IPS-18c (cell line): Measurements from ENCODE around the gene ATG5.

Experiments used
- H3K4me3 ChIP-seq: 2 replicates; pipeline ENCODE4 v1.7.0; 2013; ENCODE audit warnings: low read depth, mild to moderate bottlenecking, low read length, moderate library complexity; ENCODE audit not compliant: insufficient read depth
- H3K9me3 ChIP-seq: one replicate; pipeline ENCODE4 v1.6.1; 2013; ENCODE audit warnings: mild to moderate bottlenecking, low read length, moderate library complexity; ENCODE audit not compliant: control insufficient read depth, insufficient read depth

ATG5 gene

DNA sequence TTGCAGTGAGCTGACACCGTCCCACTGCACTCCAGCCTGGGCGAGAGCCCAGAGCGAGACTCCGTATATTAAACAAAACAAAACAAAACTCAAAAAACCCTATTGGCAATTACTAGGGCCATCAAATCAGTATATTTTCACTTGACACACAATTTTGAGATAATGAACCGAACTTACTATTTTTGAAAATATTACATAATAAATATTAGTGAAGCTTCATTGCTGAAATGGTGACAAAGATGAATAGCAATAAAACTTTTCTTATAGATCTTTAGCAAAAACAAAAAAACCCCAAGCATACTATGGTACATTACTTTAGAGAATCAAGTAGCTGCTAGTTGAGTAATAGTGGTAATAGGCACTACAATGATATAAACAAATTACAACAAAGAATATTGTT lies 113.0 kb downstream of the ATG5 start:
- H3K4me3 ChIP-seq: no peak overlapping the region
- no peaks in the 10 kb centered on the region for H3K9me3 ChIP-seq

DNA sequence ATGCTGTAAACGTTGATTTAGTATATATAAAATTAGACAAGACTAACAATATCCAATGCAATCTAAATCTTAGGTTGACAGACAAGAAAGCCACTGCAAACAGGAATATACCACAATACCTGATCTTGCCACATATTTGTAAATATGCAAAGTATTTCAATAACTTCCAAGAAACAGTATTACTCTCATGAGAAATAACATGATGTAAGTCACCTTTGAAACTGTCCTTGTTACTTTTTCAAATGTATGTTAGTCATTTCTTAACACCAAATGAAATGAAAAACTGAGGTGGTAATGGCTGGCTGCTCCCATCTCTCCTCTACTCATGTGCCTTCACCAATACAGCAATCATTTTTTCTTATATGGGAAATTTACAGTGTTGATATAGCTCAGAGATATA lies 118.7 kb downstream of the ATG5 start:
- Histone ChIP-seq H3K9me3 (no peaks in the 10 kb centered on the region), H3K4me3 (no peak overlapping the region)

DNA sequence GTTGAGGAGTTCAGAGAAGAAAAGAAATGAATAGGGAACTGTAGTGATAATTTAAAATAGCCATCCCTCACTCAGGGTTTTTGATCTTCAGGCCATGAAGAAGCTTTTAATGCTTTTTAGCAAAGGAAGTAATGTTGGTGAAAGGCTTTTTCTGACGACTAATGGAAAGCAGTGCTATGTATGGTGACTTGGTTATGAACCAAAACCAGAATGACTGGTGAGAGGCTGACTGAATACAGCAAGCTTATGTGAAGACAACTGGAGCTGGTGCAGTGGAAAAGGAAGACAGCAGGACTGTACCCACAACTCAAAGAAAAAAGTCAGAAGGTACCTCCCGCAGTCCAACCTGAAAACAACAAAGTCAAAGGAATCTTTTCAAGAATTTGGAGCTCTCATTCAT lies 120.6 kb downstream of the ATG5 start:
- Histone ChIP-seq H3K9me3 (no peaks in the 10 kb centered on the region), H3K4me3 (no peak overlapping the region)

DNA sequence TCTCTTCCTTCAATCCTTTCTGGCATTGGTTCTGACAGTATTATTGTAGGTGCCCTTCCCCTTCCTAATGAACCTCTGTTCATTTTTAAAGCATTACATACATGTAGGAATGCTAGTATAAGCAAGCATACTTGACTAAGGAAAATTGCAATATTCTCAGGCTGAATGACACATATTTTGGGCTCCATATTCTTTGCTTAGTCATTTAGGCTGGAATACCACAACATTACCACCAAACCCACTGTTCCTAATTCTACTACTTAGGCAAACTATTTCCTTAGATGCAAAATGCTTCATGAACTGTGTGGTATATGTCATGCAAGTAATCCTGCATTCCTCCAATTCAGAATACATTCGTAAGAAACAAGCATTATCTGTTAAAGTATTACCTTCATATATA lies 125.6 kb downstream of the ATG5 start:
- Histone ChIP-seq H3K9me3 (no peaks in the 10 kb centered on the region), H3K4me3 (no peak overlapping the region)

DNA sequence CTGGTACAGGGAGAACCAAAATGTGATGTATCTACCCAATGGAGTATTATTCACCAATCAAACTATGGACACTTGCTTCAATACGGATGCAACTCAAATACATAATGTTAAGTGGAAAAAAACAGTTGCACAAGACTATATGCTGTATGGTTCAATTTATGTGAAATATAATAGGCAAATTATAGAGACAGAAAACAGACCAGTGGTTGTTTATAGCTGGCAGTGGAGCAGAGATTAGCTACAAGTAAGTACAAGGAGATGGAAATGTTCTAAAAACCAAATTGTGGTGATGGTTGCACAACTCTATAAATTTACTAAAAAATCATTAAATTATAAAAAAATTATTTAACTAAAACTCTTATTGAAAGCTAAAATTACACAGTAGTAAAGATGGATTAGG lies 126.2 kb downstream of the ATG5 start:
- no peak overlapping the region for H3K4me3 ChIP-seq
- no peaks in the 10 kb centered on the region for H3K9me3 ChIP-seq

DNA sequence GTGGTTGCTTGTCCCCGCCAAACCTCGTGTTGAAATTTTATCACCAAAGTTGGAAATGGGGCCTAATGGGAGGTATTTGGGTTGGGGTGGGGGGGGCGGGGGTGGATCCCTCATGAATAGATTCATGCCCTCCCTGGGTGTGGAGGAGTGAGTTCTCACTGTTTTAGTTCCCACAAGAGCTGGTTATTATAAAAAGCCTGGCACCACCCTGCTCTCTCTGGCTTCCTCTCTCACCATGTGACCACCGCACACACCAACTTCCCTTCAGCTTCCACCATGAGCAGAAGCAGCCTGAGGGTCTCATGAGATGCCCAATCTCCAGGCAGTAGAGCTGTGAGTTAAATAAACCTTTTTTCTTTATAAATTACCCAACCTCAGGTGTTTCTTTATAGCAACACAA lies 128.1 kb downstream of the ATG5 start:
- H3K4me3 ChIP-seq: no peak overlapping the region
- H3K9me3 ChIP-seq: no peaks in the 10 kb centered on the region

DNA sequence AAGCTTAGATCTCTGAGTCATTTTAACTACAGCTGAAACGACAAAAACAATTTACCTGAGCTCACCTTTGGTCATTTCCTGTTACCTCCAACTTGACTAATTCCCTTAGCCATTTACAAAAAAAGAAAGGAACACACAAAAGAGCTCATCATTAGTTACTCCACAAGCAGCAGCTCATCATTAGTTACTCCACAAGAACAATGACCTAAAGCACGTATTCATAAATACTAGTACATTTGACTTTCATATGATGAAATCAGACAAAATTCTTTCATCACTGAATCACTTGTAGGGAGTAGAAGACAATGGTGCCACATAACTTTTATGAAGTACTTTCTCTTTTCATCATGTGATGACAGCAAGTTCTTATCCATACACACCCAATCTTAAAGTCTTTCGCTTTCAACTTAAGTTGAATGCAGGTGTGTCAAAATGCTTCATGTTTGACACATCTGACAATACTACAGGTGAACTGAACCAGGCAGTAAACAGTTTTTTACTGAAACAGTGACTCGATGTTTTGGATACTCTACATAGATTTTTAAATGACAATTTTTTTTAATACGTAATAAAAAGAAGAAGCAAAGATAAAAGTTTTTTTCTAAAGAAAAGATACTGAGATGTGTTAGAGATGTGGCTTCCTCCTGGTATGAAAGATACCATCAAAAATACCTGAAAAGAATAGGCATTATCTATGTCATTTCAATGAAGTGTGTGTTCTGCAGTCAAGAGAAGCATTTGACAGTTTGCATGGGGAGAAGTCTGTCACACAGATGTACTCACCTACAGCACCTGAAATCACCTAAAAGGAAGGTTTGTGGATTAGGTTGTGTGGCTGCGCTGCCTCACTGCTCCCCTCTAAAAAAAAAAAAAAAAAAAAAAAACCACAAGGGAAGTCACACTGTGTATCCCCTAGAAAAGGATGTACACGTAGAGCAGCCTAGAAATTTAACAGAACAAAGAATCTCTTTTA lies 130.3 kb downstream of the ATG5 start:
- H3K9me3 ChIP-seq: no peaks in the 10 kb centered on the region
- H3K4me3 ChIP-seq: no peak overlapping the region

DNA sequence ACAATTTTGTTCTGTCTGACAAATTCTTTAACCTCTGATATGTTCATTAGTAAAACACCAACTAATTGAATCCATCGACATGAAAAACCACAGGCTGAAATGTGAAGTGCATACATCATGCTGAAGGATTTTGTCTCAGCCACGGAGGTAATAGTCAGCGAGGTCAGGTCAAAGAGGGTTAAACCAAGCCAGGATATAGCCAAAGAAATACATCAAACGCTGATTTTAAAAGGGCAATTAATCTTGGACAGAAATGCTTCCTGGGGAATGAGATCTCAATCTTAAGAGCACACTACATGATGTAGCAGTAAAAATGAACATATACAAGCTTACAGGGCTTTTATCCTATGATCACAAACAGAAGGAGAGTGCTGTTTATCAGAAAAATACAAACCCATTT lies 132.7 kb downstream of the ATG5 start:
- H3K4me3 ChIP-seq: no peak overlapping the region

DNA sequence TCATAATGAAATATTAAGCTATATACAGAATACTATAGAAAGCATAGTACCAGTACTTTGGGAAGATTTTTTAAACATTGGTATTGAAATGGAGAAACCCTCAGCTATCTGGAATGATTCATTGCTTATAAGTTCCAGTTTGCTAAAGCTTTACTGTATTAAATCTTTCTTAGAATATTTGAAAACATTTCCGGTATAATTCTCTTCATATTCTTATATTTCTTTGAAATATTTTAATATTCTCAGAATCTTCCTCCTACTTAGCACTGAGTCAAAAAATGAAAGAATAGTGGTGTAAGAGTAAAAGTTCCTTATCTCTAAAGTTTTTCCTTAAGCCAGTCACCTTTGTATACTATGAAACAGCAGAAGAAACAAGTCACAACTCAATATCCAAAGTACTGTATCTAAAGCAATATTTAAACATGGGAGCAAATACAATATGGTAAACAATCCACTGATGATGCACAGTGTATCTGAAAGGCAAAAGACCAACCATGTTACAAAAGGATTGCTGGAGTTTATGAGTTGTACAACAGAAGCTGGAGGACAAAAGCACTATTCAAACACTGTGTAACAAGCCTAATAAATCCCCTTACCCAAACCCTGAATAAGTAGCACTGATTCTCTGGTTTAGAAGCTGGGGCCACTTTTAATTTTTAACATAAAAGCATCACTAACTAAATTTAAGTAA lies 137.3 kb downstream of the ATG5 start:
- H3K9me3 ChIP-seq: no peaks in the 10 kb centered on the region
- H3K4me3 ChIP-seq: no peak overlapping the region

More for the DNA sequence above, 132.7 kb downstream of the ATG5 start:
- H3K9me3 ChIP-seq: no peaks in the 10 kb centered on the region

DNA sequence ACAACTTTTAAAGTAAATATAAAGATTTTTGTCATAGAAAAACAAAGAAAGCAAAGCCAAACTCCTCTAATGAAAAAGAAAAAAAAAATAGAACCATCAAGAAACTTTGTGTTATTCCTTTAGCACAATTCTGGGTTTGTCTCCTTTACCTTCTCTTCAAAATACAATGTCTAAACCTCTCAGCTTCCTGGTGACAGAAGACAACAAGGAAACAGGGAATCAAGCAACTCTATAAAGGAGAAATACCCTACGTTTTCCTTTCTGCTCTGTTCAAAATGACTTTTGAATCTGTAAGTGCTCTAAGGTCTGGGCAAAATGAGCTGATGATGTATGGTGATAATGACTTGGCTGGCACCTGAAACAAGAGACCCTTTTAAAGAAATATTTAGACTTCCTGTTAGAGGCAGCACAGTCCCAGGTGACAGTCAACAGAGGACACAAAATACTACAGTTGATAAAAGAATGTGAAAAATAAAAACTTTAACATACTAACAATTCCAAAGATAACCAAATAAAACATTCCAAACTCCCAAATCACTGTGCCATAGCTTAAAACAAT lies 138.1 kb downstream of the ATG5 start:
- H3K4me3 ChIP-seq: no peak overlapping the region
- H3K9me3 ChIP-seq: no peaks in the 10 kb centered on the region

DNA sequence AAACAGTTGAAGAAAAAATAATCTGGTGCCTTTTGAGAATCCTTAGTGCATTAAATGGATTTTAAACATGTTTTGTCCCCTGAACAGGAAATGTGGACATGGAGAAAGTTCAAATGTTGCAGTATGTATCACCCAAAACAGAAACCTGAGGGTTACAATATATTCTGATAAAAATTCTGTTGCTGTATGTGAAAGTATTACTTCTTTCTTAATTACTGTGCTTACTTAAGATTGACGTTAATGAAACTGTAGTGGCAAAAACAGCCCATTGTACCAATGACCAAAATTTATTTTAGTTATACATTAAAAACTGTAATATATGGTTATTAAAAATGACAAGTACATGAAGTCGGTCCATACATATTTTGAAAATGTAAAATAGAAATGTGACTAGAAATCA lies 138.8 kb downstream of the ATG5 start:
- Histone ChIP-seq H3K9me3 (no peaks in the 10 kb centered on the region), H3K4me3 (no peak overlapping the region)

DNA sequence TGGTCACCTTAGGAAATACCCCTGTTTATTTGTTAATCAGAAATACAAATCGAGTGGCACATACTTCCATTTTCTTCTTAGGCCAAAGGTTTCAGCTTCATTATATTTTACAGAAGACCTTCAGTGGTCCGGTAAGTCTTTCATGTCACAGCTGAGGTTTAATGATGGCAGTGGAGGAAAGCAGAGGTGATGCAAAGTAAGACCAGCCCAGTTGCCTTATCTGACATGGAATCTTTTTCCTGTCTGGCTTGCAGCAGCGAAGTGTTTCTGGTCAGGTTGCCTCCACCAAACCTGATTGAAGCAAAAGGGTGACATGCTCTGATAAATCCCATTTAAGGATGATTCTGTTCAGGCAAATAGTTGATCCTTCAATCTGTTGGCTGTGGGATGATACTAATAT lies 139.4 kb downstream of the ATG5 start:
- Histone ChIP-seq H3K9me3 (no peaks in the 10 kb centered on the region), H3K4me3 (no peak overlapping the region)

DNA sequence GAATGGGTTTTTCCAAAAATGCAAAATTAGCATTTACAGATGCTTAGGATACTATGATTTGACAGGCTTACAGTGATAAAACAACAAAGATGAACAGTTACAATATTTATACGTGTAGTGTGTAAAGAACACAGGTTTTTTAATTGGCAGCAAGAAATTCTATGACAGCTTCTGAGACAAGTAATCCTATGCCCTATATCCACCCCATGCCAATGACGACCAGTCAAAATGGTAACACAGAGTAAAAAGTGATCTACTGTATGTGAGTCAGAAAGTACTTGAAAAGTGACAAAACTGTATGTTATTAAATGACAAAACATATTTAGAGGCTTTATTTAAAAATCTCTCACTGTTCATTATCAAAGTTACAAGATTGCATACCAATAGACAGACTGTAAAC lies 139.9 kb downstream of the ATG5 start:
- Histone ChIP-seq H3K4me3 (no peak overlapping the region), H3K9me3 (no peaks in the 10 kb centered on the region)

DNA sequence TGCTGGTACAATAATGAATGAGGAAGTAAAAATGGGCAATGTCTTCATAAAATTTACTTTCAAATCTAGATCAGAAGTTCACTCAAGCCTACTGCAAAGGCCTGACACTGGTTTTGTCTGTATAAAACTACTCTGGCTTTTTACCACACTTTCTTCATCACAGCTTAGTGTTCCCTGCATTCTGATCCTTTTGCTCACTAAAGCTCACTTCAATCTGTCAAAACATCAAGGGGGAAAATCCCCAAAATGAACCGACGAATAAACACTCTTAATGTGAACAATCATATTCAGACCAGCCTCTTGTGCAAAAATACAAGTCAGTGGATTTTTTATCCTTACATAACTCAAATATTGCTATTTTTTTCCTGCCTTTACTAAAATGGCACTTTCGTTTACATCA lies 140.9 kb downstream of the ATG5 start:
- Histone ChIP-seq H3K4me3 (no peak overlapping the region), H3K9me3 (no peaks in the 10 kb centered on the region)

DNA sequence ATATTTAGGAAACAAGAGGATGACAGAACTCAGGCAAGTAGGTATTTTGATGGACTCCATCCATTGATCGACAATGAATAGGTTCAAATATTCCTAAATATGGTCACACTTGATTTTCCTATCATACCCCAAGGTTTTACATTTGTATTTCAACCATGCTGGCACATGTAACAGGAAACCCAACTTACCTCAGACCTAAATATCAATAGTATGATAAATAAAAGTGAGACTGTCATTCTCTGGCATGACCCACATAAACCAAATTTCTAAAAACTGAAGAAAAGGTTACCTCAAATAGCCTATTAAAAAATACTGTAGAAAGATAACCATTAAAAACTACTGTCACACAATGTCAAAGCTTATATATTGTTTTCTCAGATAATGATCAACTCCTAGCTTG lies 142.1 kb downstream of the ATG5 start:
- Histone ChIP-seq H3K4me3 (no peak overlapping the region), H3K9me3 (no peaks in the 10 kb centered on the region)

DNA sequence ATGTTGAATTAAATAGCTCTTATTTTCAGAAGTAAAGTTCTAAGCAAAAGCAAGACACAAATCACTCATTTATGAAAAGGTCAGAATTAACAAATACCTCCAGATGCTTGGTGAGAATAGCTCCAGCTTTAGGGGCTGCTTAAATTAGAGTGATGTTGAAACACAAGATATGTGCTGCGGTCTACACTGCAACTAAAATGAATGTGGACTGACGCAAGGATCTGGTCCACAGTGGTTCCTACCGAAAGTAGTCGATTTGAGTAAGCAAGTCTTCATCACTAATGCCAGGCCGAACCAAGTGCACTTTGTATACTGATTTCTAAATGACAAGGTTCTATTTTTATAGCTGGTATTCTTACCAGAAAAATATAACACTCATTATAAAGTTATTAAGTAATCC lies 143.1 kb downstream of the ATG5 start:
- Histone ChIP-seq H3K9me3 (no peaks in the 10 kb centered on the region), H3K4me3 (no peak overlapping the region)

DNA sequence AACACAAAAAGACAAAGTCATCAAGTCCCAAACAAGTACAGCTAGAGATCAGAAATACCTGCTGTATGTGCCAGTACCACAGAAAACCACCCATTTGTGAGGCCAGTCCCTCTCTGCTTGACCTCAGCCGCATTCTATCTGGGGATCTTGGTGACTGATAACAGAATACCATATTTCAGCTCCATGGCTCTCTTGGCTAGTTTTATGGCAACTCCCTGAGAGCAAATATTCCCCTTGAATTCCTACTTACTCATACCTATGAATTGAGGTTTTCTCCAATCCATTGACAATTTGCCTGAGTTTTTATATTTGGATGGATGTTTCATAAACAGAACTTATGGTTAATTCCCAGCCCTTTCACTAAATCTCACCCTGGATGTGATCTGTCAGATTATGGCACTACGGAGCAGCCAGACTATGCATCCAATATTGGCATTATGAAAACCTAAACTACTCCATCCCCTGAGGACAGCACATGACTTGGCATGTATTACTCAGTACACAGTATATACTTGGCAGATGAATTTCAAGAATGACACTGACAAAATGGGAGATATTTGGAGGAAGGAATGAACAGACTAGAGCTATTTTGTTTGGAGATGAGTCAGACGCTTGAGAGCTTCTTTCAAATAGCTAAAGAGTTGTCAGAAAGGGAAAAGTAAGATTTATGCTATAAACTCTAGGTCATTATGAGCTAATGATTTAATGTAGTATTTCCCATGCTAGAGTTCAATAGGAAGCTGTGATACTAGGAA lies 143.7 kb downstream of the ATG5 start:
- Histone ChIP-seq H3K9me3 (no peaks in the 10 kb centered on the region), H3K4me3 (no peak overlapping the region)
